CD14-positive monocyte (primary cell): ENCODE data around the gene ST6GALNAC3. TPM values are rescaled to one million over a fixed set of nuclear protein-coding genes. Genes with fewer than 3 reads are reported as not detected.

ENCODE experiments used
- DNase-seq, 3 donors: peaks; one replicate each; pipeline ENCODE4 v3.0.0-alpha.2; 2011 to 2022
- H2AFZ ChIP-seq: 2 replicates; pipeline ENCODE4 v1.6.0; 2012; ENCODE audit warnings: mild to moderate bottlenecking, low read depth, low read length, inconsistent platforms; ENCODE audit not compliant: insufficient read depth, poor library complexity, severe bottlenecking
- H3K27ac ChIP-seq, 2 donors: 1 replicate in 1 of 2; 2 replicates in 1 of 2; pipeline ENCODE4 v1.5.1; 2012 to 2013; ENCODE audit warnings: low read length in 2 of 2, control low read depth in 1 of 2, inconsistent platforms in 1 of 2, low read depth in 1 of 2, mild to moderate bottlenecking in 1 of 2
- H3K27me3 ChIP-seq, 2 donors: one replicate each; pipeline versions ENCODE4 v1.6.0 to v1.6.1; 2011 to 2013; ENCODE audit warnings: low read length in 2 of 2; ENCODE audit not compliant: control insufficient read depth in 2 of 2, insufficient read depth in 2 of 2
- H3K36me3 ChIP-seq, 2 donors: replicated peaks in 1 of 2; 1 replicate in 1 of 2; 2 replicates in 1 of 2; pipeline versions ENCODE4 v1.5.1 to v1.6.1; 2012 to 2013; ENCODE audit warnings: low read length in 2 of 2, control low read depth in 1 of 2, inconsistent platforms in 1 of 2, mild to moderate bottlenecking in 1 of 2; ENCODE audit not compliant: insufficient read depth in 2 of 2, control insufficient read depth in 1 of 2
- H3K4me1 ChIP-seq, 2 donors: 1 replicate in 1 of 2; 2 replicates in 1 of 2; pipeline versions ENCODE4 v1.5.1 to v1.6.1; 2012 to 2013; ENCODE audit warnings: low read length in 2 of 2, control low read depth in 1 of 2, inconsistent platforms in 1 of 2, mild to moderate bottlenecking in 1 of 2, moderate library complexity in 1 of 2; ENCODE audit not compliant: insufficient read depth in 2 of 2, control insufficient read depth in 1 of 2
- H3K4me2 ChIP-seq: replicated peaks from 2 replicates; pipeline ENCODE3; 2012; ENCODE audit warnings: low read length, moderate library complexity, mild to moderate bottlenecking; ENCODE audit not compliant: poor library complexity, severe bottlenecking; ENCODE audit errors: extremely low read depth
- H3K4me3 ChIP-seq, 3 experiments: fragments of 200-600 bp in 1 of 3; sonication (generic) in 1 of 3; replicated peaks in 1 of 3; 1 replicate in 2 of 3; 2 replicates in 1 of 3; pipeline ENCODE4 v1.5.1; 2011 to 2013; ENCODE audit warnings: low read length in 3 of 3, mild to moderate bottlenecking in 3 of 3, control low read depth in 2 of 3, low read depth in 2 of 3, inconsistent platforms in 1 of 3, moderate library complexity in 1 of 3
- H3K79me2 ChIP-seq: 2 replicates; pipeline ENCODE4 v1.6.0; 2012; ENCODE audit warnings: mild to moderate bottlenecking, control low read depth, inconsistent platforms, low read length, moderate library complexity; ENCODE audit not compliant: insufficient read depth
- H3K9ac ChIP-seq: 2 replicates; pipeline ENCODE4 v1.6.0; 2017; ENCODE audit warnings: low read length, mild to moderate bottlenecking; ENCODE audit not compliant: insufficient read depth, poor library complexity, severe bottlenecking
- H3K9me3 ChIP-seq, 2 donors: replicated peaks in 1 of 2; 1 replicate in 1 of 2; 2 replicates in 1 of 2; pipeline versions ENCODE4 v1.5.1 to v1.6.1; 2012 to 2013; ENCODE audit warnings: low read length in 2 of 2, control low read depth in 1 of 2; ENCODE audit not compliant: control insufficient read depth in 1 of 2, insufficient read depth in 1 of 2
- H4K20me1 ChIP-seq: 2 replicates; pipeline ENCODE4 v1.6.0; 2012; ENCODE audit warnings: mild to moderate bottlenecking, low read length, control low read depth, moderate library complexity; ENCODE audit not compliant: insufficient read depth
- H3K27ac Mint-ChIP-seq, 7 donors: one replicate each; pipeline ENCODE4 v1.8.0; 2020; ENCODE audit warnings: mild to moderate bottlenecking in 7 of 7, mixed read lengths in 7 of 7, moderate library complexity in 6 of 7, inconsistent platforms in 2 of 7
- H3K27me3 Mint-ChIP-seq, 3 donors: one replicate each; pipeline ENCODE4 v1.8.0; 2021 to 2022; ENCODE audit warnings: low read depth in 3 of 3, mild to moderate bottlenecking in 3 of 3, mixed read lengths in 3 of 3, moderate library complexity in 3 of 3, inconsistent platforms in 1 of 3
- H3K36me3 Mint-ChIP-seq, 2 donors: one replicate each; pipeline ENCODE4 v1.8.0; 2020; ENCODE audit warnings: mixed read lengths in 2 of 2, inconsistent platforms in 1 of 2, mild to moderate bottlenecking in 1 of 2
- H3K4me1 Mint-ChIP-seq: one replicate; pipeline ENCODE4 v1.8.0; 2020; ENCODE audit warnings: mild to moderate bottlenecking, mixed read lengths
- H3K4me3 Mint-ChIP-seq, 2 donors: one replicate each; pipeline ENCODE4 v1.8.0; 2020; ENCODE audit warnings: mild to moderate bottlenecking in 2 of 2, mixed read lengths in 2 of 2, moderate library complexity in 1 of 2
- H3K9me3 Mint-ChIP-seq, 7 donors: one replicate each; pipeline ENCODE4 v1.8.0; 2020 to 2022; ENCODE audit warnings: mixed read lengths in 7 of 7, mild to moderate bottlenecking in 6 of 7, moderate library complexity in 6 of 7, inconsistent platforms in 2 of 7
- WGBS: methylation state at CpG from one replicate; pipeline ENCODE4 v1.1.5; 2013; ENCODE audit warnings: missing lambda C conversion rate; ENCODE audit not compliant: insufficient coverage; 5-methylcytosine and 5-hydroxymethylcytosine counted together
- intact Hi-C, 2 donors: fragments of 100-400 bp; cut with micrococcal nuclease; formaldehyde crosslinking; loops; one replicate each; pipeline versions ENCODE4 v1.15.0 to v1.15.1; 2023
- polyA minus RNA-seq: library from RNA; depleted of rRNA, polyadenylated mRNA; stranded (reverse); fragments of >200 nt; gene quantifications from 2 replicates; pipeline ENCODE4 v1.2.3, GENCODE V29; 2012
- polyA plus RNA-seq, 3 donors: library from polyadenylated mRNA; depleted of rRNA in 1 of 3; unstranded in 2 of 3; stranded (reverse) in 1 of 3; fragments of 300-500 nt in 2 of 3; fragments of >200 nt in 1 of 3; fragmentation: Illumina TruSeq in 2 of 3; gene quantifications; 1 replicate in 2 of 3; 2 replicates in 1 of 3; pipeline ENCODE4 v1.2.3, GENCODE V29; 2012 to 2021
- total RNA-seq, 12 experiments: library from RNA in 1 of 12; stranded (reverse) in 1 of 12; fragments of 120-200 nt in 1 of 12; gene quantifications; one replicate each; pipeline ENCODE4 v1.2.4 and lab custom pipeline; 2013 to 2026; ENCODE audit warnings: mixed read lengths in 6 of 12, inconsistent platforms in 1 of 12
- TF ChIP-seq, protein P1 (sequence below): fragments of 200-600 bp; IDR thresholded peaks from one replicate; pipeline ENCODE4 v1.8.0; 2022; ENCODE audit warnings: antibody characterized with exemption, mild to moderate bottlenecking

The ST6GALNAC3 gene
- total RNA-seq (2013): 13.4 TPM
- polyA plus RNA-seq: 1 to 10 TPM; 6.5 to 9.2 (median 7.6) TPM
- 2.9 and 5.3 TPM in 2 replicates for polyA minus RNA-seq
- 2.1 to 9.0 (median 5.9) reads per million in 11 experiments for total RNA-seq (lab: John Stamatoyannopoulos, UW)

DNA sequence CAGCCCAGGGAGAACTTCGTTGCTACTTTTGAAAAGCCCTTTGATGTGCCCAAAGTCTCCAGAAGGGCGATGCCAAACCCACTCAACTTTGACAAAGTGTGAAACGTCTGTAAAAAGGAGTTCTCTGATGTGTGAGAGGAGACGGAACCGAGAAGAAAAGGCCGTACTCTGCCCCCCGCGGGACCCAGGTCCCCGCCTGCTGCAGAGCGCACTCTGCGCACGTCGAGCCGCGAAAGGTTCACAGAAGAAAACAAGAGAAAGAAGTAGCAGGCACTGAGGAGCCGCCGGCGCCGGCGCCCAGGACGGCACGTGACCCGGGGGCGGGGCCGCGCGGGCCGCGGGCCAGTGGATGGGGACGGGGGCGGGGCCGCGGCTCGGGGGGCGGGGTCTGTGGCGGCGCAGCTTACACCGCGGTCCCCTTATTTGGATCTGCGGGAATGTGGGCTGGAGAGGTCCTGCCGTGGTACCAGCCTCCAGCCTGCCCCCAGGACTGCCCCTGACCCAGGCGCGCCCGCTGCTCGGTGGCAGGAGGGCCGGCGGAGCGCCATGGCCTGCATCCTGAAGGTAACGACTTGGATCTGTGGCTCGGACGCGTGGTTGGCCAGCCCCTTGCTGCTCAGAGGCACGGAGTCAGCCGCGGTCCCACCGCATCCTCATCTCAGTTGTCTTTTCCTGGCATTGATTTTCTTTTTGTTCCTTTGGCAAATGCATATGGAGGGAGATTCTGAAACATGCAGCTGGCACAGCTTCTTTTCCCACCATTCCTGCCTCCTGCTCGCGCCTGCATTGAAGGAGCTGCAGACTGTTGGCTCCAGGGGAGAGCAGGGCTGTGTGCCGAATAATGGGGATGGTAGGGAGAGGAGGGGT, at the start of gene ST6GALNAC3:
Gene ST6GALNAC3 (plus strand): TSS at position 426 of the 867 bp plus-strand sequence.
- H2AFZ ChIP-seq: peak within 1 kb of the TSS; percentile 88

DNA sequence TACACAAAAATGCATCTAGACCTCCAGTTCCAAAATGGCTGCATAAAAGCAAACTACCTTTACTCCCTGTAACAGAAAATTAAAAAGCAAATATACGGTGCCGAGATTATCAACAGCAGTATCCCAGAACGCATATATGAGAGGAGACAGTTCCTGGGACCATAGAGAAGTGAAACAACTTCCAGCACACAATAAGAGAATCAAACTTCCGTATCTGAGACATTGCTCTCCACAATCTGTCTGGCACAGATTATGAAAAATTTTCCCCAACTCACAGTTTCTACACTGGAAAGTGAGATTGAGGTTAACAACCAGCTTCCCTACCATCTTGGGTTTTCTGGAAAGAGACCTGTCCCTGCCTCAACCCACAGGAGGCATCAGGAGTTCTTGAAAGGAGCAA, 47.2 kb upstream of the ST6GALNAC3 start:
- H3K9ac ChIP-seq: no peak overlapping the region
- DNase-seq: peak in 2 of 3 donors; percentile 5 to 19
- peaks cover 0 to 8% (median 2%) of the 10 kb centered on the region in 7 donors for H3K9me3 Mint-ChIP-seq
- peak overlapping the region in 1 of 2 donors; percentile 67 for H3K4me3 Mint-ChIP-seq
- no peak overlapping the region for H3K27ac ChIP-seq
- H3K4me2 ChIP-seq: no peak overlapping the region
- no peaks in the 10 kb centered on the region for H3K36me3 Mint-ChIP-seq
- no peak overlapping the region for H3K4me3 ChIP-seq
- H3K27me3 Mint-ChIP-seq: peaks cover 0 to 2% (median 0%) of the 10 kb centered on the region in 3 donors
- H2AFZ ChIP-seq: peak overlapping the region; percentile 19
- H3K4me1 Mint-ChIP-seq: peaks cover 23% of the 10 kb centered on the region
- intact Hi-C loops: no loop called here
- H3K9me3 ChIP-seq: no peaks in the 10 kb centered on the region
- H3K4me1 ChIP-seq: peaks cover 0 to 11% of the 10 kb centered on the region in 2 donors
- no peaks in the 10 kb centered on the region for H3K27me3 ChIP-seq
- WGBS: no CpG with 5 or more reads among the region's 4 CpGs
- TF ChIP-seq, protein P1, sequence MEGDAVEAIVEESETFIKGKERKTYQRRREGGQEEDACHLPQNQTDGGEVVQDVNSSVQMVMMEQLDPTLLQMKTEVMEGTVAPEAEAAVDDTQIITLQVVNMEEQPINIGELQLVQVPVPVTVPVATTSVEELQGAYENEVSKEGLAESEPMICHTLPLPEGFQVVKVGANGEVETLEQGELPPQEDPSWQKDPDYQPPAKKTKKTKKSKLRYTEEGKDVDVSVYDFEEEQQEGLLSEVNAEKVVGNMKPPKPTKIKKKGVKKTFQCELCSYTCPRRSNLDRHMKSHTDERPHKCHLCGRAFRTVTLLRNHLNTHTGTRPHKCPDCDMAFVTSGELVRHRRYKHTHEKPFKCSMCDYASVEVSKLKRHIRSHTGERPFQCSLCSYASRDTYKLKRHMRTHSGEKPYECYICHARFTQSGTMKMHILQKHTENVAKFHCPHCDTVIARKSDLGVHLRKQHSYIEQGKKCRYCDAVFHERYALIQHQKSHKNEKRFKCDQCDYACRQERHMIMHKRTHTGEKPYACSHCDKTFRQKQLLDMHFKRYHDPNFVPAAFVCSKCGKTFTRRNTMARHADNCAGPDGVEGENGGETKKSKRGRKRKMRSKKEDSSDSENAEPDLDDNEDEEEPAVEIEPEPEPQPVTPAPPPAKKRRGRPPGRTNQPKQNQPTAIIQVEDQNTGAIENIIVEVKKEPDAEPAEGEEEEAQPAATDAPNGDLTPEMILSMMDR: no peak
- no peaks in the 10 kb centered on the region for H3K36me3 ChIP-seq
- no peaks in the 10 kb centered on the region for H3K79me2 ChIP-seq
- peak overlapping the region in 1 of 7 donors; percentile 37 for H3K27ac Mint-ChIP-seq
- no peaks in the 10 kb centered on the region for H4K20me1 ChIP-seq

More for the DNA sequence above, at the start of gene ST6GALNAC3:
- H3K4me2 ChIP-seq: peak within 1 kb of the TSS; percentile 98
- peaks cover 0 to 3% of the 10 kb centered on the region in 2 donors for H3K27me3 ChIP-seq
- peaks cover 27 to 35% of the 10 kb centered on the region in 2 donors for H3K4me1 ChIP-seq
- H3K9me3 ChIP-seq: no peaks in the 10 kb centered on the region
- H3K9ac ChIP-seq: peak within 1 kb of the TSS; percentile 44
- H3K27ac ChIP-seq: peak within 1 kb of the TSS; percentile 49 to 69
- WGBS: under 1% methylated on average over 39 of the region's 59 CpGs
- H3K36me3 Mint-ChIP-seq: peaks cover 0 to 2% of the 10 kb centered on the region in 2 donors
- intact Hi-C loops: loop anchor here in 1 of 2 donors (10.0 kb wide), 1 partner anchor 1140 kb away; the partner anchor contains the start of gene PIGK
- peak within 1 kb of the TSS; percentile 83 to 93 for H3K4me3 Mint-ChIP-seq
- H3K27ac Mint-ChIP-seq: peak within 1 kb of the TSS; percentile 85 to 94 (median 88)
- peaks cover 24% of the 10 kb centered on the region for H3K79me2 ChIP-seq
- H3K9me3 Mint-ChIP-seq: peaks cover 0 to 3% (median 0%) of the 10 kb centered on the region in 7 donors
- H3K27me3 Mint-ChIP-seq: peaks cover 5 to 8% (median 7%) of the 10 kb centered on the region in 3 donors
- peaks cover under 1% of the 10 kb centered on the region for H4K20me1 ChIP-seq
- no peaks in the 10 kb centered on the region for H3K36me3 ChIP-seq
- peak within 1 kb of the TSS; percentile 59 to 92 (median 79) for H3K4me3 ChIP-seq
- peak; percentile 56 to 76 (median 67) for DNase-seq
- peaks cover 32% of the 10 kb centered on the region for H3K4me1 Mint-ChIP-seq
- TF ChIP-seq, protein P1: no peak
